ENCODE measurements around the gene RNASE9.
A peak's percentile ranks its signal among the peaks of the same experiment; 100 is the strongest.
"Not testable (repeated sequence)": the region's sequence is repeated elsewhere in the genome, so short reads cannot be mapped to it uniquely, and the experiment has no call there.

Gene RNASE9

DNA sequence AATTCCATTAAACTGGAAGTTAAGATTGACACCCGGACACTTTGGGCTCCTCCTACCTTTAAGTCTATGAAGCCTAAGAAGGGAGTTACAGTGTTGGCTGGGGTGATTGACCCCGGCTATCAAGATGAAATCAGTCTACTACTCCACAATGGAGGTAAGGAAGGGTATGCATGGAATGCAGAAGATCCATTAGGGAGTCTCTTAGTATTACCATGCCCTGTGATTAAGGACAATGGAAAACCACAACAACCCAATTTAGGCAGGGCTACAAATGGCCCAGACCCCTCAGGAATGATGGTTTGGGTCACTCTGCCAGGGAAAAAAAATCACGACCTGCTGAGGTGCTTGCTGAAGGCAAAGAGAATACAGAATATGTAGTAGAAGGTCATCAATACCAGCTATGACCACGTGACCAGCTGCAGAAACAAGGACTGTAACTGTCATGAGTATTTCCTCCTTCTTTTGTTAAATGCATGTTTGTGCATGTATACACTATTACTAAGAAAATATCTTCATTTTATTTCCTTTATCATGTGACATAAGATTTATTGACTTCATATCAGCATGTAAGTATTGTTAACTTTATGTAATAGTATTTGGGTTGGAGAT is 11.6 kb upstream of the RNASE9 start:
- DNase-seq (ENCODE audit: low read depth) = not testable (repeated sequence)

DNA sequence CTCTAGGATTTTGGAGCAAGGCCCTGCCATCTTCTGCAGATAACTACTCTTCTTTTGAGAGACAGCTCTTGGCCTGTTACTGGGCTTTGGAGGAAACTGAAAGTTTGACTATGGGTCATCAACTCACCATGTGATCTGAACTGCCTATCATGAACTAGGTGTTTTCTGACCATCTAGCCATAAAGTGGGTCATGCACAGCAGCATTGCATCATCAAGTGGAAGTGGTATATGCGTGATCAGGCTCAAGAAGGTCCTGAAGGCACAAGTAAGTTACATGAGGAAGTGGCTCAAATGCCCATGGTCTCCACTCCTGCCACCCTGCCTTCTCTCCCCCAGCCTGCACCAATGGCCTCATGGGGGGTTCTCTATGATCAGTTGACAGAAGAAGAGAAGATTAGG is 9.9 kb upstream of the RNASE9 start:
- DNase-seq (ENCODE audit: low read depth) = not testable (repeated sequence)

DNA sequence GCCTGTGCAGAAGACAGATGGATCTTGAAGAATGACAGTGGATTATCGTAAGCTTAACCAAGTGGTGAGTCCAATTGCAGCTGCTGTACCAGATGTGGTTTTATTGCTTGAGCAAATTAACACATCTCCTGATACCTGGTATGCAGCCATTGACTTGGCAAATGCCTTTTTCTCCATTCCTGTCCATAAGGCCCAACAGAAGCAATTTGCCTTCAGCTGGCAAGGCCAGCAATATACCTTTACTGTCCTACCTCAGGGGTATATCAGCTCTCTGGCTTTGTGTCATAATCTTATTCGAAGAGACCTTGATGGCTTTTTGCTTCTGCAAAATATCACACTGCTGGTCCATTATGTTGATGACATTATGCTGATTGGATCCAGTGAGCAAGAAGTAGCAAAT is 9.0 kb upstream of the RNASE9 start:
- DNase-seq (ENCODE audit: low read depth) = not testable (repeated sequence)

DNA sequence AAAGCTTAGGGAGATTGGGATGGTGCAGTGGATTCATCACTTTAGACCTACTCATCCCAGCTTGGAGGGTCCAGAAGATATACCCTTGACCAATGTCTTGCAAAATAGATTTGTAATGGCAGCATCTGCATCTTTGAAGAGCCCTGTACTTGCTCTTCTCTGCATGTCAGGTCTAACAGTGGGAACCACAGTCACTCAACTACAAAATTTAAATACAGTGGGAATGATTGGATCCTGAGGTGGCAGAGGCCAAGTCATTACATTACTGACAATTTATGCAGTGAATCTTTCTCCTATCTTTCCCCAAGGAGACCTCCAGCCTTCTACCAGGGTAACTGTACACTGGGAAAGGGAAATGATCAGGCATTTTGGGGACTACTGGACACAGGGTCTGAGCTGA is 8.2 kb upstream of the RNASE9 start:
- no peak for DNase-seq (ENCODE audit: low read depth)

DNA sequence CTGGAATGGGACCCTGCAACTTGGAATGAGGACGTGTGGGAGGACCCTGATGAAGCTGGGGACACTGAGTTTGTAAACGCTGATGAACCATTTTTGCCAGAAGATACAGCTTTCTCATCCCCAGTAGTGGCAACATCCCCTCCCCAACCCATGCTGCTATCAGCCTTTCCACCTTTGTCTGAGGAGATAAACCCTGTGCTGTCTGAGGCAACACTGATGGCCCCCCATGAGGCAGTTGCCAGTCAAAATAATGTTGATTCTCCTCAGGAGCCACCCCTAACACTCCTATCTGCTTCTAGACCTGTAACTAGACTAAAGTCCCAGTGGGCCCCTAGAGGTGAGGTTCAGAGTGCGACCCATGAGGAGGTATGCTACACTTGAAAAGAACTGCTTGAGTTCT is 7.5 kb upstream of the RNASE9 start:
- no peak for DNase-seq (ENCODE audit: low read depth)

DNA sequence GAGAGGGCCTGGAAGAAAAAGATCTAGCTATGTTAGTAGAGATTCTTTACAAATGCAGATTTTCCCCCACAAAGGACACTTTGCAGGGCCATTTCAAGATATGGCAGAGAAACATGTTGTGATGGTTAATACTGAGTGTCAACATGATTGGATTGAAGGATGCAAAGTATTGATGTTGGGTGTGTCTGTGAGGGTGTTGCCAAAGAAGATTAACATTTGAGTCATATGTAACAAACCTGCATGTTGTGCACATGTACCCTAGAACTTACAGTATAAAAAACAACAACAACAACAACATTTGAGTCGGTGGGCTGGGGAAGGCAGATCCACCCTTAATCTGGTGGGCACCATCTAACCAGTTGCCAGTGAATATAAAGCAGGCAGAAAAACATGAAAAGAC is 6.4 kb upstream of the RNASE9 start:
- not testable (repeated sequence) for DNase-seq (ENCODE audit: low read depth)

DNA sequence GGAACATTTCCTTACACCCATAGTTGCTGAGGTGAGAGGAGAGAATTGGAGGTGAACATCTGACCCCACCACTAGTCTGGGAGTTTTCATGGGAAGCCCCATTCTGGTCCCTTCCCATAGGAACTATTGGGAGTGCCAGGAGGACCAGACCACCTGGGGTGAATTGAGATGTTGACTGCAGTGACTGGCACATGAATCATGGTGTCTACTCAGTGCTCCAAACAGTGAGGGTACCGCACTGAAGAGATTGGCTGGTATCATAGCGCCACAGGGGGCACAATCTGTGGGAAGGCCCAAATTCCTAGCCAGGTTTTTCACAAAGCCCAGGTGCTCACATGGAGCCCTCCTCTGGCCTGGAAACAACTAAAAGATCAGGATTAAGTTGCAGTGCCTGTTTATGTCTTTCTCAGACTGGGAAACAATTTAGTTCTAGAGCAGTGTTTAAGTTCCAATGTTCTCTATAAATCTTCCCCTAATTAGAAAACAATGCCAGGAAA is 3.7 kb upstream of the RNASE9 start:
- no peak for DNase-seq (ENCODE audit: low read depth)

DNA sequence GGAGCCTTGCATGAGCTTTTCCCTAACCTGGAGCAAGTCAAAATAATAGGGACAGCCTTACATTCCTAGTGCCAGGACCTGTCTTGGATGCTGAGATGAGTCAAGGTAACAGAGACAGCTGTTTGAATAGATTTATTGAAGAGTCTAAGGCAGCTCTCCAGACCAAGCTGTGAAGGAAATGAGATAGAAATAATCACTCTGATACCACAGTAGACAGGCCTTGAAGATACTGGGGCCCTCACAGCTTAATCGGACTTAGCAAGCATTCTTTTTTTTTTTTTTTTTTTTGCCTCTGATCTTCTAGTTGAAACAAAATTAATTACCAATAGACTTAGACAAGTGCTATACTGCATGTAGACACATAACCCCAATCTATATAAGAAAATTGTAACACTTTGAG is 3.1 kb upstream of the RNASE9 start:
- DNase-seq (ENCODE audit: low read depth) = no peak

DNA sequence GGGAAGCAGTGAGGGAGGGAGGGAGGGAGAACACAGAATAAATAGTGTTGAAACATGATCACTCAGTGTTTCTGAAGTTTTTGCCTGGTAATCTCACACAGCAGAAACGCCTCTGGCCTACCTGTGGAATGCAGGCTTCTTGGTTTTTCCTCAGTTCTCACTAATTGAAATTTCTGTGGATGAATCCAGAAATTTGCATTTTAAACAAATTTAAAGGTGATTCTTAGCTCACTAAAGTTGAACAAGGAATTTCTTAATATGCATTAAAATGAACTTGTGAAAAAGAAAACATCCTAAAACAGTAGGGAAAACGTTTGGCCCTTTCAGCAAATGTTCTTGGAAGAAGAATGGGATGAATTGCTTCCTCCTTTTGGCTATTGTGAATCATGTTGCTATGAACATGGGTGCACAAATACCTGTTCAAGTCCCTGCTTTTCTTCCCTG is 1.4 kb downstream of the RNASE9 start:
- DNase-seq (ENCODE audit: low read depth) = no peak

DNA sequence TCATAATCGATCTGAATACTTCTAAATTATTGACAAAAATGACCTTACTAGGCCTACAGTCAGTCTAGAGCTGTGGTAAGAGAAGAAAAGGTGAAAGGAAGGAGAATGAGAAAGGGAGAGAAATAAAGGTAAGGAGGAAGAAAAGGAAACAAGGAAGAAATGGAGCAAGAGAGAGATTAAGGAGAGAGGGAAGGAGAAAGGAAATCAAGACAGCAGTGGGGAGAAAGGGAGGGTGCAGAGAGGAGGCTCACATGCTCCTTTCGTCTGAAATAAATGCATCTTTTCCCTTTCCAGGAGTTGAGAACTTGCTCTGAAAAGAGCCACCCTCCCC is 3.7 kb downstream of the RNASE9 start:
- no peak for DNase-seq (ENCODE audit: low read depth)

DNA sequence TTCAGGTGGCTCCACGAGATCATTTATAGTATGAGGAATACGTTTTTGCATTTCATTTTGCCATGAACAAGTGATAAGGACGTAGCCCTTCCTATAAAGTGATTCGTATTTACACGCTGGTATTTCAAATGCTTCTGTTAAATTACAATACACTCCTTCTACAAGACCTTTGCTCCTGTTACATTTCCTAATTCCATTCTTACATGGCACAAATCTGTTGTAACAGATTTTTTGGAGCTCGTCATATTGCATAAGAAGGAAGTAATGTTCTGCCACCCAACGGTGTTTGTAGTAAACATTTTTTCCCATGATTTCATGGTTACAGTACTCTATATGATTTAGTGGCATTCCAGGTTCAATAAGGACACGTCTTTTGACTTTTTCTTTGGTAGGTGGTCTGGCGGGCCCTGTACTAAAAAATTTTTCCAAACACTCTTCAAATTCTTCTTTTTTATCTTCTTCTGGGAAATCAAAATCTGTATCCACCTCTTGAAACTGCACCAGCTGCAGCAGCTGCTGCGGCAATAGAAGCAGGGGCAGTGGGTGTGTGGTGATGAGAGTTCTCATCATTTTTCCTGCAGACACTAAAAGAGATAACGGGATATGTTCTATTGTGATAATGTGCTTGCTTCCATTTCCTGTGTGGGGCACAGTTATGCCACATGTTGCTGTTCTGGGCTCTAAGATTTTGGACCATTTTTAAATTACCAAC is 4.2 kb downstream of the RNASE9 start:
- no peak for DNase-seq (ENCODE audit: low read depth)

DNA sequence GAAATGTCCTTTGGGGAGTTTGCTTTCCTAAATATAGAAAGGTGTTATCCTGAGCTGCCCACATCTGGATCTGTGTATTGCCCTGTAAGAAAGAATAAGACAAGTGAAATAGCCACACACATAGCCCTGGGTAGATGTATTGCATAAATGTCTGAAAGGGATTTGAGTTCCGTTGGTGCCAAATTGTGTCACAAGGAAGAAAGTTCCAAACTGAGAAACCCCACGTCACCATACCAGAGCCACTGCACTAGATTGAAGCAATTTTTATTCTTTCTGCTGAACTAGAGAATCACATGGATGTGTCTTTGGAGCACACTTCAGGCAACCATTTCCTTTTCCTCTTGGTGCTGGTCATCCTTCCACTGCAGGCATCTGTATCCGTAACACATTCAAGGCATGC is 5.0 kb downstream of the RNASE9 start:
- DNase-seq (ENCODE audit: low read depth) = no peak

DNA sequence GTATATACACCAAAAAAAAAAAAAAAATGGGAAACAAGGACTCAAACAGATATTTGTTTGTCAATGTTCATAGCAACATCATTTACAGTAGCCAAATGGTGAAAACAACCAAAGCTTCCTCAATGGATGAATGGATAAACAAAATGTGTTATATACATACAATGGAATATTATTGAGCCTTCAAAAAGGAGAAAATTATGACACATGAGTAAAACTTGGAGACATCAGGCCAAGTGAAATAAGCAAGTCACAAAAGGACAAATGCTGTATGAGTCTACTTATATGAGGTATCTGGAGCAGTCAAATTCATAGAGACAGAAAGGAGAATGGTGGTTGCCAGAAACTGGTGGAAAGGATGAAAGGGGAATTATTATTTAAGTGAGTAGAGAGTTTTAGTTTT is 7.8 kb downstream of the RNASE9 start:
- DNase-seq (ENCODE audit: low read depth) = no peak

DNA sequence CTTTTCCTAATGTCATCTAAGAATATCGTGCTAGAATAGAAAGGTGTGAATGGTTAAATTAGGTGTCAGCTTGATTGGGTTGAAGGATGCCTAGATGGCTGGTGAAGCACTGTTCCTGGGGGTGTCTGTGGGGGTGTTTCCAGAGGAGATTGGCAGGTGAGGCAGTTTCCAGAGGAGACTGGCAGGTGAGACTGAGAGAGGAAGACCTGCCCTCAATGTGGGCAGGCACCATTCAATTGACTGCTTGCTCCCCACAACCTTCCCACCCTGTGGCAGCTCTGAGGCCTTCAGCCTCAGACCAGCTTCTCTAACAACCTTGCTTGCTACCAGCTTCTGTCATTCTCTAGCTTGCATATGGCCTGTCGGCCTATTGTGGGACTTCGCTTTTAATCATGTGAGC is 9.2 kb downstream of the RNASE9 start:
- DNase-seq (ENCODE audit: low read depth) = no peak

DNA sequence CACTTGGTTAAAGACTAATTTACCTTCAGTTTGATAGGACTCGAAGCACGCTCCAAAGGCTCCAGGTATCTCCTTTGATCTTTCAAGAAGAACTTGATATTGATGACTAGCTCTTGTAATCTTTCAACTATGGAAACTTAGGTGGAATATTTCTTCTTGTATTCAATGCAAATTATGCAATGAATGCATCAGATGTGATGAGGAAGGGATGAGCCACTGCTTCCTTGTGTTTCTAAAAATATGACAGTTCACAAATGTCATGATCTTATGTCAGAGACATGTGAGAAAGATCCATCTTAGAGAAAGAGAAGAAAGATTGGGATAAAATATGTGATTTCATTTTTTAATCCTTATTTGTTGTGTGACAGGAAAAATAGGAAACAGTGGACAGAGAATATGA is 9.9 kb downstream of the RNASE9 start:
- no peak for DNase-seq (ENCODE audit: low read depth)

DNA sequence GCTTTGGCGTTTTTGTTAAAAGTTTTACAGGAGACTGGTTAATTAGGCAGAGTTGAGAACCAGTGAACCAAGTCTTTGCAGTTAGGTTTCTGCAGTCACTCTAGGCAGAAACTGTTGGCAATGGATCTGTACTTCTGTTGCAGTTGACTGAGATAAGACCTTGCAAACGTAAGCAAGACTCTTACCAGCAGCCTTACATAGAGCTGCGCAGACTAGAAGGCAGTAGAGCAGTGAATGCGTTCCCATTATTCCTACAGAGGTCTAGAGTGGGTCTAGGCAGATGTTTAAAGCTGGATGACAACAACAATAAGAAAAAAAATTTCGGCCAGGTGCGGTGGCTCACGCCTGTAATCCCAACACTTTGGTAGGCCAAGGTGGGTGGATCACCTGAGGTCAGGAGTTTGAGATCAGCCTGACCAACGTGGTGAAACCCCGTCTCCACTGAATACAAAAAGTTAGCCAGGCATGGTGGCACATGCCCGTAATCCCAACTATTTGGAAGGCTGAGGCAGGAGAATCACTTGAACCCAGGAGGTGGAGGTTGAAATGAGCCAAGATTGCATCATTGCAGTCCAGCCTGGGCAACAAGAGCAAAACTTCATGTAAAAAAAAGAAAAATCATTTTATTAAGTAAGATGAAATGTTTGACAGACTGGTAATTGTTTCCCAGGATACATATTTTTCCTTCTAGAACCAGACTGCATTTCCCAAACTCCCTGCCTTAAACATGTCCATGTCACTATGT is 12.3 kb downstream of the RNASE9 start:
- DNase-seq (ENCODE audit: low read depth) = no peak

DNA sequence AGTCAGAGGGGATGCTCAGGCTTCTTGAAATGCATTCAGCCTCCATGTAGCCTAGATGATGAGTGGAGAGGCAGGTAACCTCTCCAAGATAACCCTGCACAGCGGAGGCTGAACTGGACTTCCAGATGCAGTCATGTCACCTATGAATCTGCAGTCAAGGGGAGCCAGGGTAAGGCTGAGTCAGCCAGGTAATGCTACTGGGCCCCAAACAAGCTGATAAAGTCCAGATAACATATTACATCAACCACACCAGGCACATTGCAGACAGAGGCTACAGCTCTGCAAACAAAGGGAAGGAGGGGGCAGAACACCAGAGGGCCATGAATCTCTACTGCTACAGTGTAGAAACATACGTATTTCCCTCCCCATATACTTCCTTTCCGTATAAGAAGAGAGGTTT is 14.0 kb downstream of the RNASE9 start:
- no peak for DNase-seq (ENCODE audit: low read depth)

DNA sequence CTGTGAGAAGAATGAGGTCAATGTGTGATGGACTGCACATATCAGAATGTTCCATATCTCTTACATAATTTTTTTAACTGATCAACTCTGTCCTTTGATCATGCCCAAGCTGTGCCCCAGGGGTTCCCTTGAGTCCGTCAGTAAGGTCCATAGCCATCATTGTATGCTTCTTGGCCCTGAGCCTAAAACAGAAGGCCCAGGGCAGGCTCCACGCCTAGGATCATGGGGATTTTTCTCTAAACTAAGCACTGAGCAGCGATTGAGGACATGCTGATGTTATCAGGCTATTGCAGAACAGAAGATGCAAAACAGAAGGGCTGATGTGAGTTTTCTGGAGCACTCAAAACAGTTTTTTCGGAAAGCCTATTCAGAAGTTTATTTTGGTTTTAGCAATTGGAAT is 20.9 kb downstream of the RNASE9 start:
- no peak for DNase-seq (ENCODE audit: low read depth)

DNA sequence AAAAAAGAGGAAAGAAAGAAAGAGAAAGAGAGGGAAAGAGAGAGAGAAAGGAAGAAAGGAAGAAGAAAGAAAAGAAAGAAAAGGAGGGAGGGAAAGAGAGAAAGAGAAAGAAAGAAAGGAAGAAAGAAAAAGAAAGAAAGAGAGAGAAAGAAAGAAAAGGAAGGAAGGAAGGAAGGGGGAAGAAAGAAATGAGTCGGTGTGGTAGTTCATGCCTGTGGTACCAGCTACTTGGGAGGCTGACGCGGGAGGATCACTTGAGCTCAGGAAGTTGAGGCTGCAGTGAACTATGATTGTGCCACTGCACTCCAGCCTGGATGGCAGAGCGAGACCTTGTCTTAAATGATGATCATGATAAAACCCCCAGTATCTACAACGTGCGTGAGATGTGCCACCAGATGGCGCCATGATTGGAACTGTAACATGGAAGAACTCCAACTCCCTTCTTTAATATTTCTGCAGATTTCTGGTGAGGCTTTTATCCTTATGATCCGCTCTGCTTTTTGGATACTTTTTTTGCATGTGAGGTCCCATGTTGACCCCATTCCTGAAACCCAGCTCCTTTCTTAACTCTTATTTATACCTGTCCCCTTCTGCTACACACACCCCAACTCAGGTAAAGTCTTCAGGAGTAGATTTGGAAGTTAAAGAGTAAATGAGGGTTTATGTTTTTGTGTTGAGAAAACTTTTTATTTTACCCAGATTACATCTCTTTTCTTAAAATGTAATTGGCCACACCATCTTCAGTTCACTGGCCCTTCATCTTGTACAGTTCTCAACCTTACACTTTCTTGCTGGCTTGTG is 29.9 kb downstream of the RNASE9 start:
- DNase-seq (ENCODE audit: low read depth) = peak; percentile 78

DNA sequence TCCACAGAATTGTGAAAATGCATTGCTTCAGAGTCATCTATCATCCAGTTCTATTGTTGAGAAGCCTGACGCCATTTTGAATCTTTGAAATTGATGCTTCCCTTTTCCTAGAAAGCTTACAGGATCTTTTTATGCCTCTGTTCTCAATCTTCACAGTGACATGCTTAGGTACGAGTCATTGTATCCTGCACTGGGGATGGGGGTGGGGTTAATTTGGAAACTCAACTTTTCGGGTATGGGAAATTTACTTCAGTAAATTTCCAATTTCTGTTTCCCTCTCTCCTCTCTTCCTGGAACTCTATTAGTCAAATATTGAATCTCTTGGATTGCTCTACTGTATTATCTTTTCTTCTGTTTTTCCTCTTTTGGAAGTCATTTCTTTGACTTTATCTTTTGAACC is 31.0 kb downstream of the RNASE9 start:
- DNase-seq (ENCODE audit: low read depth) = no peak

DNA sequence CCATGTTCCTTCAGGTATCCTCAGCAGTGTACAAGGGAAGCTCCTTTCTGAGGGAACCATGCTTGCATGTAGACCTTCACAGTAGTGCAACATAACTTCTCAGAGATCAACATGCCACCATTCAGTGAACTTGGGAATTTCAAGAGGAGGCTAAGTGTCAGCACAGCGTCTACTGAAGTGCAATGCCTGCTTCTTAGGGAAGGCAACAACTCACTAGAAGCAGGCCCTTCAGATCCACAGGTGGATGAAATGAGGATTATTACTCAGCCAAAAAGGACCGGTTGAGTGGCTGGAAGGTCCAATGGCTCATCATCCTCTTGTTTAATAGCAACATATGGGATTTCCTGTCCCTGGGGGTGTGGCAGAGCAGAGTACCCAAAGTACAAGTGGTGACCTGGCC is 36.8 kb downstream of the RNASE9 start:
- no peak for DNase-seq (ENCODE audit: low read depth)

DNA sequence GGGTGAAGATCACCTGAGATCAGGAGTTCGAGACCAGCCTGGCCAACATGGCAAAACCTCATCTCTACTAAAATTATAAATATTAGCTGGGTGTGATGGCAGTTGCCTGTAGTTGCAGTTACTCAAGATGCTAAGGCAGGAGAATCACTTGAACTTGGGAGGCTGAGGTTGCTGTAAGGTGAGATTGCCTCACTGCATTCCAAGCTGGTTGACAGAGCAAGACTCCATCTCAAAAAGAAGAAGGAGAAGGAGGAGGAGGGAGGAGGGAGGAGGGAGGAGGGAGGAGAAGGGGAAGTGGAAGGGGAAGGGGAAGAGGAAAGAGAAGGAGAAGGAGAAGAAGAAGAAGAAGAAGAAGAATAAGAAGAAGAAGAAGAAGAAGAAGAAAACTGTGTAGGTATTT is 38.5 kb downstream of the RNASE9 start:
- no peak for DNase-seq (ENCODE audit: low read depth)

DNA sequence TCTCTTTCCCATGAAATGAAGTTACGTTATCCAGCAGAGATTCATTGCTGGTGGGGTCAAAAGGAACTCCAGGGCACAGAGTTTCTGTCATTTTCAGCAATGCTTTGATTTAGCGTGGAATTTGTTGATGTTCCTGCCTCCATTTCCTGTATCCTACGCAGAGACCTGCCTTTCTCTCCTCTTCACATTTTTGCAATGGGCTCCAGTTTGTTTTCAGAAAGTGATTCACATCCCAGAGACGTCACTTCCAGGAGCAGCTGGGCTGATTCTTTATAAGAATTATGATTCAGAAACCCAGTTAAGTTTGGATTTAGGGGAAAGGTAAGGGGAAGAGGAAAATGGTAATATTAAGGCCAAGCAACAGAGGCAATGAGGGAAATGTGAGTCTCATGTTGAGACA is 43.9 kb downstream of the RNASE9 start:
- peak; percentile 44 for DNase-seq (ENCODE audit: low read depth)

Measured in ELR (cell line).